H9 (cell line): Measurements from ENCODE around the gene NBL1. TPM values are rescaled to one million over a fixed set of nuclear protein-coding genes. Genes with fewer than 3 reads are reported as not detected.

Experiments
- DNase-seq: peaks from one replicate; pipeline ENCODE4 v3.0.0-alpha.2; 2017
- H2AFZ ChIP-seq: one replicate; pipeline ENCODE4 v1.6.1; 2013; ENCODE audit warnings: mild to moderate bottlenecking, low read length, control low read depth, moderate library complexity
- H2AK5ac ChIP-seq: 2 replicates; pipeline ENCODE4 v1.6.1; 2013; ENCODE audit warnings: low read length, control low read depth, mixed read lengths; ENCODE audit not compliant: insufficient read length
- H2BK120ac ChIP-seq: one replicate; pipeline ENCODE4 v1.6.1; 2013; ENCODE audit warnings: low read depth, mild to moderate bottlenecking, low read length, control low read depth, inconsistent platforms; ENCODE audit not compliant: poor library complexity, severe bottlenecking
- H2BK12ac ChIP-seq: 2 replicates; pipeline ENCODE4 v1.6.1; 2013; ENCODE audit warnings: low read length, control low read depth, mixed read lengths, low read depth; ENCODE audit not compliant: insufficient read length
- H2BK15ac ChIP-seq: 2 replicates; pipeline ENCODE4 v1.6.1; 2013; ENCODE audit warnings: low read depth, low read length, control low read depth
- H2BK20ac ChIP-seq: one replicate; pipeline ENCODE4 v1.6.1; 2013; ENCODE audit warnings: low read depth, mild to moderate bottlenecking, low read length, control low read depth, inconsistent platforms; ENCODE audit not compliant: poor library complexity, severe bottlenecking
- H2BK5ac ChIP-seq: 2 replicates; pipeline ENCODE4 v1.6.1; 2013; ENCODE audit warnings: low read length, control low read depth, mixed read lengths; ENCODE audit not compliant: insufficient read length
- H3K14ac ChIP-seq: 2 replicates; pipeline ENCODE4 v1.6.1; 2013; ENCODE audit warnings: low read length, control low read depth; ENCODE audit not compliant: insufficient read depth
- H3K18ac ChIP-seq: 2 replicates; pipeline ENCODE4 v1.6.1; 2013; ENCODE audit warnings: low read depth, mild to moderate bottlenecking, mixed read lengths, low read length, control low read depth; ENCODE audit not compliant: insufficient read length
- H3K23ac ChIP-seq: 2 replicates; pipeline ENCODE4 v1.6.1; 2013; ENCODE audit warnings: low read length, control low read depth, mixed read lengths, low read depth; ENCODE audit not compliant: insufficient read length
- H3K23me2 ChIP-seq: 2 replicates; pipeline ENCODE4 v1.6.1; 2013; ENCODE audit warnings: low read depth, mild to moderate bottlenecking, mixed read lengths, low read length, control low read depth; ENCODE audit not compliant: insufficient read length, poor library complexity, severe bottlenecking
- H3K27ac ChIP-seq: 2 replicates; pipeline ENCODE4 v1.5.1; 2013; ENCODE audit warnings: low read length, control low read depth, mixed read lengths, low read depth; ENCODE audit not compliant: insufficient read length
- H3K27me3 ChIP-seq: 2 replicates; pipeline ENCODE4 v1.6.1; 2013; ENCODE audit warnings: low read length, control low read depth, inconsistent platforms; ENCODE audit not compliant: insufficient read depth
- H3K4ac ChIP-seq: 2 replicates; pipeline ENCODE4 v1.6.1; 2013; ENCODE audit warnings: low read depth, mild to moderate bottlenecking, control low read depth, inconsistent platforms, low read length, moderate library complexity
- H3K4me1 ChIP-seq: 2 replicates; pipeline ENCODE4 v1.6.1; 2013; ENCODE audit warnings: low read length, control low read depth, inconsistent platforms; ENCODE audit not compliant: insufficient read depth
- H3K4me2 ChIP-seq: 2 replicates; pipeline ENCODE4 v1.6.1; 2013; ENCODE audit warnings: low read length, control low read depth, mixed read lengths; ENCODE audit not compliant: insufficient read length, insufficient read depth
- H3K56ac ChIP-seq: 2 replicates; pipeline ENCODE4 v1.6.1; 2013; ENCODE audit warnings: low read depth, mild to moderate bottlenecking, mixed read lengths, low read length, control low read depth; ENCODE audit not compliant: insufficient read length
- H3K79me1 ChIP-seq: 2 replicates; pipeline ENCODE4 v1.6.1; 2013; ENCODE audit warnings: low read depth, mild to moderate bottlenecking, moderate library complexity, low read length, control low read depth, inconsistent platforms; ENCODE audit not compliant: insufficient read depth, poor library complexity, severe bottlenecking
- H3K79me2 ChIP-seq: 2 replicates; pipeline ENCODE4 v1.6.1; 2013; ENCODE audit warnings: low read length, control low read depth, inconsistent platforms; ENCODE audit not compliant: insufficient read depth
- H3K9ac ChIP-seq: 2 replicates; pipeline ENCODE4 v1.6.1; 2013; ENCODE audit warnings: low read length, control low read depth, mixed read lengths; ENCODE audit not compliant: insufficient read length; ENCODE audit errors: extremely low read depth
- H3K9me3 ChIP-seq: one replicate; pipeline ENCODE4 v1.6.1; 2013; ENCODE audit warnings: low read depth, low read length, inconsistent platforms; ENCODE audit not compliant: control insufficient read depth
- H3T11ph ChIP-seq: one replicate; pipeline ENCODE4 v1.6.1; 2013; ENCODE audit warnings: mild to moderate bottlenecking, low read length, control low read depth, inconsistent platforms
- H4K20me1 ChIP-seq: one replicate; pipeline ENCODE4 v1.6.1; 2013; ENCODE audit not compliant: control insufficient read depth, insufficient read length, insufficient read depth
- H4K5ac ChIP-seq: 2 replicates; pipeline ENCODE4 v1.6.1; 2013; ENCODE audit warnings: low read depth, mild to moderate bottlenecking, mixed read lengths, low read length, control low read depth; ENCODE audit not compliant: insufficient read length
- H4K8ac ChIP-seq: replicated peaks from 2 replicates; pipeline ENCODE4 v1.6.1; 2013; ENCODE audit warnings: low read length, control low read depth, mixed read lengths, low read depth; ENCODE audit not compliant: insufficient read length
- H4K91ac ChIP-seq: 2 replicates; pipeline ENCODE4 v1.6.1; 2013; ENCODE audit warnings: low read depth, mild to moderate bottlenecking, moderate library complexity, mixed read lengths, low read length, control low read depth; ENCODE audit not compliant: insufficient read length
- H3K27ac Mint-ChIP-seq, 3 experiments: 2 replicates in 2 of 3; 3 replicates in 1 of 3; pipeline ENCODE4 v1.8.0; 2020 to 2021; ENCODE audit warnings: mixed read lengths in 3 of 3, mild to moderate bottlenecking in 1 of 3, moderate library complexity in 1 of 3
- H3K27me3 Mint-ChIP-seq: 2 replicates; pipeline ENCODE4 v1.8.0; 2021; ENCODE audit warnings: low read depth, mild to moderate bottlenecking, moderate library complexity, mixed read lengths
- H3K36me3 Mint-ChIP-seq, 3 experiments: 2 replicates in 2 of 3; 3 replicates in 1 of 3; pipeline ENCODE4 v1.8.0; 2020 to 2021; ENCODE audit warnings: low read depth in 3 of 3, mixed read lengths in 3 of 3; ENCODE audit not compliant: insufficient read depth in 1 of 3
- H3K4me1 Mint-ChIP-seq, 2 experiments: 2 replicates each; pipeline ENCODE4 v1.8.0; 2020; ENCODE audit warnings: mixed read lengths in 2 of 2
- H3K4me3 Mint-ChIP-seq, 2 experiments: 2 replicates in 1 of 2; 3 replicates in 1 of 2; pipeline ENCODE4 v1.8.0; 2020 to 2021; ENCODE audit warnings: mild to moderate bottlenecking in 2 of 2, mixed read lengths in 2 of 2, moderate library complexity in 1 of 2
- H3K9me3 Mint-ChIP-seq, 2 experiments: 2 replicates in 1 of 2; 3 replicates in 1 of 2; pipeline ENCODE4 v1.8.0; 2020; ENCODE audit warnings: mild to moderate bottlenecking in 2 of 2, mixed read lengths in 2 of 2, moderate library complexity in 1 of 2
- WGBS: extraction: QIAGEN DNeasy Blood & Tissue Kit; methylation state at CpG from one replicate; pipeline ENCODE4 v1.1.7; 2013; ENCODE audit warnings: missing lambda C conversion rate, low lambda C conversion rate, mixed read lengths; ENCODE audit not compliant: insufficient read length; ENCODE audit errors: extremely low coverage; 5-methylcytosine and 5-hydroxymethylcytosine counted together
- total RNA-seq: library from RNA; stranded (reverse); gene quantifications from 2 replicates; pipeline ENCODE4 v1.2.1, GENCODE V29; 2021
- TF ChIP-seq, protein P1 (sequence below): fragments of 200-600 bp; sonication (generic); conservative IDR thresholded peaks from 3 replicates; pipeline ENCODE4 v1.8.0; 2021; ENCODE audit warnings: antibody characterized with exemption, mild to moderate bottlenecking

Gene NBL1
- total RNA-seq, 1 experiment from 2014 or later, result 6.4 TPM

DNA sequence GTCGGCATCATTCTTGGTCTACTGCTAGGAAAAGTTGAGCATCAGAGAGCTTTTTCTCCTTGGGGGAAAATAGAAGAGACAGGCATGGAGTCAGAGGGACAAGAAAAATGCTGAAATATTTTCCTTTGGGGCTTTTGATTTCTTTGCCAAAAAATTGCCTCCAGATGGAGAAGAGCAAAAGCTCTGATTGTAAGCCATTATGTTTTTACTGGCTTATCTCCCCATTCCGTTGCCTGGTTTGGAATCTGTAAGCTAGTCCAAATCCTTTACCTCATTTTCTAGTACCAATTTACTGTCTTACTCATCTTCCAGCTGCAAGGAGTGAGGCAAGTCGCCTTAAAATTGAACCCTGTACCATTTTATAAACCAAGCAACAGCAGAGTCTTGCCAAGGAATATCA, 23.3 kb upstream of the NBL1 start:
- Histone ChIP-seq H2AFZ (no peak overlapping the region), H3K4ac (no peak overlapping the region), H3K56ac (no peak overlapping the region), H4K20me1 (no peaks in the 10 kb centered on the region), H4K5ac (no peak overlapping the region), H3K23ac (no peak overlapping the region), H2AK5ac (no peak overlapping the region), H2BK12ac (no peak overlapping the region), H3K9ac (no peak overlapping the region), H2BK5ac (no peak overlapping the region), H3K18ac (no peak overlapping the region), H4K91ac (no peak overlapping the region), H3K4me2 (no peak overlapping the region), H3K27ac (no peak overlapping the region), H3T11ph (no peak overlapping the region), H3K27me3 (no peaks in the 10 kb centered on the region), H2BK15ac (no peak overlapping the region), H3K23me2 (no peaks in the 10 kb centered on the region), H2BK20ac (no peak overlapping the region), H3K14ac (no peak overlapping the region), H4K8ac (no peak overlapping the region), H3K79me2 (peaks cover 5% of the 10 kb centered on the region; the same call in 1 of the 2 replicates), H2BK120ac (no peak overlapping the region), H3K9me3 (no peaks in the 10 kb centered on the region), H3K4me1 (peaks cover 5% of the 10 kb centered on the region; the same call in 1 of the 2 replicates), H3K79me1 (peaks cover 3% of the 10 kb centered on the region)
- Mint-ChIP-seq H3K27ac (no peak overlapping the region), H3K36me3 (peaks cover 0 to 16% (median 9%) of the 10 kb centered on the region in 3 experiments; a peak in 4 of 7 replicates), H3K27me3 (no peaks in the 10 kb centered on the region), H3K4me1 (peaks cover 16 to 19% of the 10 kb centered on the region in 2 experiments), H3K4me3 (no peak overlapping the region), H3K9me3 (no peaks in the 10 kb centered on the region)
- no peak for DNase-seq
- TF ChIP-seq, protein P1, sequence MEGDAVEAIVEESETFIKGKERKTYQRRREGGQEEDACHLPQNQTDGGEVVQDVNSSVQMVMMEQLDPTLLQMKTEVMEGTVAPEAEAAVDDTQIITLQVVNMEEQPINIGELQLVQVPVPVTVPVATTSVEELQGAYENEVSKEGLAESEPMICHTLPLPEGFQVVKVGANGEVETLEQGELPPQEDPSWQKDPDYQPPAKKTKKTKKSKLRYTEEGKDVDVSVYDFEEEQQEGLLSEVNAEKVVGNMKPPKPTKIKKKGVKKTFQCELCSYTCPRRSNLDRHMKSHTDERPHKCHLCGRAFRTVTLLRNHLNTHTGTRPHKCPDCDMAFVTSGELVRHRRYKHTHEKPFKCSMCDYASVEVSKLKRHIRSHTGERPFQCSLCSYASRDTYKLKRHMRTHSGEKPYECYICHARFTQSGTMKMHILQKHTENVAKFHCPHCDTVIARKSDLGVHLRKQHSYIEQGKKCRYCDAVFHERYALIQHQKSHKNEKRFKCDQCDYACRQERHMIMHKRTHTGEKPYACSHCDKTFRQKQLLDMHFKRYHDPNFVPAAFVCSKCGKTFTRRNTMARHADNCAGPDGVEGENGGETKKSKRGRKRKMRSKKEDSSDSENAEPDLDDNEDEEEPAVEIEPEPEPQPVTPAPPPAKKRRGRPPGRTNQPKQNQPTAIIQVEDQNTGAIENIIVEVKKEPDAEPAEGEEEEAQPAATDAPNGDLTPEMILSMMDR, result no peak
- WGBS, result no CpG with 5 or more reads among the region's 3 CpGs
